GM12892 (cell line): ENCODE results near the gene ISOC2.

ENCODE experiments used
- POLR2A ChIP-seq: IDR thresholded peaks from 2 replicates; pipeline ENCODE4 v1.6.1; 2011; ENCODE audit warnings: low read depth, low read length, control low read depth
- POLR2AphosphoS5 ChIP-seq: IDR thresholded peaks from 2 replicates; pipeline ENCODE4 v1.6.1; 2011; ENCODE audit warnings: low read depth, low read length, control low read depth
- TAF1 ChIP-seq: IDR thresholded peaks from 2 replicates; pipeline ENCODE4 v1.6.1; 2011; ENCODE audit warnings: low read depth, mild to moderate bottlenecking, control low read depth, low read length, borderline replicate concordance

GRCh38 chr19:55459950-55460657 is 1.3 kb downstream of the ISOC2 start:
- TF ChIP-seq TAF1 = no peak
- no peak for TF ChIP-seq POLR2AphosphoS5
- TF ChIP-seq POLR2A = no peak
